CD14-positive monocyte (primary cell): Measurements from ENCODE around the gene DNAAF1. TPM values are rescaled to one million over a fixed set of nuclear protein-coding genes. Genes with fewer than 3 reads are reported as not detected.

Experiments used
- DNase-seq, 3 donors: peaks; one replicate each; pipeline ENCODE4 v3.0.0-alpha.2; 2011 to 2022
- H2AFZ ChIP-seq: 2 replicates; pipeline ENCODE4 v1.6.0; 2012; ENCODE audit warnings: mild to moderate bottlenecking, low read depth, low read length, inconsistent platforms; ENCODE audit not compliant: insufficient read depth, poor library complexity, severe bottlenecking
- H3K27ac ChIP-seq, 2 donors: 1 replicate in 1 of 2; 2 replicates in 1 of 2; pipeline ENCODE4 v1.5.1; 2012 to 2013; ENCODE audit warnings: low read length in 2 of 2, control low read depth in 1 of 2, inconsistent platforms in 1 of 2, low read depth in 1 of 2, mild to moderate bottlenecking in 1 of 2
- H3K27me3 ChIP-seq, 2 donors: one replicate each; pipeline versions ENCODE4 v1.6.0 to v1.6.1; 2011 to 2013; ENCODE audit warnings: low read length in 2 of 2; ENCODE audit not compliant: control insufficient read depth in 2 of 2, insufficient read depth in 2 of 2
- H3K36me3 ChIP-seq, 2 donors: replicated peaks in 1 of 2; 1 replicate in 1 of 2; 2 replicates in 1 of 2; pipeline versions ENCODE4 v1.5.1 to v1.6.1; 2012 to 2013; ENCODE audit warnings: low read length in 2 of 2, control low read depth in 1 of 2, inconsistent platforms in 1 of 2, mild to moderate bottlenecking in 1 of 2; ENCODE audit not compliant: insufficient read depth in 2 of 2, control insufficient read depth in 1 of 2
- H3K4me1 ChIP-seq, 2 donors: 1 replicate in 1 of 2; 2 replicates in 1 of 2; pipeline versions ENCODE4 v1.5.1 to v1.6.1; 2012 to 2013; ENCODE audit warnings: low read length in 2 of 2, control low read depth in 1 of 2, inconsistent platforms in 1 of 2, mild to moderate bottlenecking in 1 of 2, moderate library complexity in 1 of 2; ENCODE audit not compliant: insufficient read depth in 2 of 2, control insufficient read depth in 1 of 2
- H3K4me2 ChIP-seq: replicated peaks from 2 replicates; pipeline ENCODE3; 2012; ENCODE audit warnings: low read length, moderate library complexity, mild to moderate bottlenecking; ENCODE audit not compliant: poor library complexity, severe bottlenecking; ENCODE audit errors: extremely low read depth
- H3K4me3 ChIP-seq, 3 experiments: fragments of 200-600 bp in 1 of 3; sonication (generic) in 1 of 3; replicated peaks in 1 of 3; 1 replicate in 2 of 3; 2 replicates in 1 of 3; pipeline ENCODE4 v1.5.1; 2011 to 2013; ENCODE audit warnings: low read length in 3 of 3, mild to moderate bottlenecking in 3 of 3, control low read depth in 2 of 3, low read depth in 2 of 3, inconsistent platforms in 1 of 3, moderate library complexity in 1 of 3
- H3K79me2 ChIP-seq: 2 replicates; pipeline ENCODE4 v1.6.0; 2012; ENCODE audit warnings: mild to moderate bottlenecking, control low read depth, inconsistent platforms, low read length, moderate library complexity; ENCODE audit not compliant: insufficient read depth
- H3K9ac ChIP-seq: 2 replicates; pipeline ENCODE4 v1.6.0; 2017; ENCODE audit warnings: low read length, mild to moderate bottlenecking; ENCODE audit not compliant: insufficient read depth, poor library complexity, severe bottlenecking
- H3K9me3 ChIP-seq, 2 donors: replicated peaks in 1 of 2; 1 replicate in 1 of 2; 2 replicates in 1 of 2; pipeline versions ENCODE4 v1.5.1 to v1.6.1; 2012 to 2013; ENCODE audit warnings: low read length in 2 of 2, control low read depth in 1 of 2; ENCODE audit not compliant: control insufficient read depth in 1 of 2, insufficient read depth in 1 of 2
- H4K20me1 ChIP-seq: 2 replicates; pipeline ENCODE4 v1.6.0; 2012; ENCODE audit warnings: mild to moderate bottlenecking, low read length, control low read depth, moderate library complexity; ENCODE audit not compliant: insufficient read depth
- H3K27ac Mint-ChIP-seq, 7 donors: one replicate each; pipeline ENCODE4 v1.8.0; 2020; ENCODE audit warnings: mild to moderate bottlenecking in 7 of 7, mixed read lengths in 7 of 7, moderate library complexity in 6 of 7, inconsistent platforms in 2 of 7
- H3K27me3 Mint-ChIP-seq, 3 donors: one replicate each; pipeline ENCODE4 v1.8.0; 2021 to 2022; ENCODE audit warnings: low read depth in 3 of 3, mild to moderate bottlenecking in 3 of 3, mixed read lengths in 3 of 3, moderate library complexity in 3 of 3, inconsistent platforms in 1 of 3
- H3K36me3 Mint-ChIP-seq, 2 donors: one replicate each; pipeline ENCODE4 v1.8.0; 2020; ENCODE audit warnings: mixed read lengths in 2 of 2, inconsistent platforms in 1 of 2, mild to moderate bottlenecking in 1 of 2
- H3K4me1 Mint-ChIP-seq: one replicate; pipeline ENCODE4 v1.8.0; 2020; ENCODE audit warnings: mild to moderate bottlenecking, mixed read lengths
- H3K4me3 Mint-ChIP-seq, 2 donors: one replicate each; pipeline ENCODE4 v1.8.0; 2020; ENCODE audit warnings: mild to moderate bottlenecking in 2 of 2, mixed read lengths in 2 of 2, moderate library complexity in 1 of 2
- H3K9me3 Mint-ChIP-seq, 7 donors: one replicate each; pipeline ENCODE4 v1.8.0; 2020 to 2022; ENCODE audit warnings: mixed read lengths in 7 of 7, mild to moderate bottlenecking in 6 of 7, moderate library complexity in 6 of 7, inconsistent platforms in 2 of 7
- WGBS: methylation state at CpG from one replicate; pipeline ENCODE4 v1.1.5; 2013; ENCODE audit warnings: missing lambda C conversion rate; ENCODE audit not compliant: insufficient coverage; 5-methylcytosine and 5-hydroxymethylcytosine counted together
- intact Hi-C, 2 donors: fragments of 100-400 bp; cut with micrococcal nuclease; formaldehyde crosslinking; loops; one replicate each; pipeline versions ENCODE4 v1.15.0 to v1.15.1; 2023
- polyA plus RNA-seq, 3 donors: library from polyadenylated mRNA; depleted of rRNA in 1 of 3; unstranded in 2 of 3; stranded (reverse) in 1 of 3; fragments of 300-500 nt in 2 of 3; fragments of >200 nt in 1 of 3; fragmentation: Illumina TruSeq in 2 of 3; gene quantifications; 1 replicate in 2 of 3; 2 replicates in 1 of 3; pipeline ENCODE4 v1.2.3, GENCODE V29; 2012 to 2021
- TF ChIP-seq, protein P1 (sequence below): fragments of 200-600 bp; IDR thresholded peaks from one replicate; pipeline ENCODE4 v1.8.0; 2022; ENCODE audit warnings: antibody characterized with exemption, mild to moderate bottlenecking

Gene DNAAF1
- polyA plus RNA-seq, 3 donors, result 0.23 to 14.6 TPM; not detected in 1

DNA sequence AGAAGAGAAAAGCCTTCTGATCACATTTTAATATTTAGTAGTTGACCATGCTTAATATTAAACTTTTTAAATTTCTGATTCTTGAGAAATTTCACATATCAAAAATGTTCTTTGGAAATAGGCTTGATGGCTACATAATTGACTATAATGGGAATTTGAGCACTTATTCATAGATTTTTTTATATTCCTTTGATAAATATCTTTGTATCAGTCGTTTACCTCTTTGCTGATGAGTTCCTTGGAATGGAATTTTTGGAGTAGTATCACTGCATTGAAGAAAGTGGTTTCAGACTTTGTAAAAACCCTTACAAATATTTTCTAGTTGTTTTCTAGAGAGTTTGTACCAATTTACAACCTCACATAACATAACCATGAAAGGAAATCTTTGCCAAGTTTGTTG lies 14.7 kb downstream of the DNAAF1 start:
- TF ChIP-seq, protein P1, sequence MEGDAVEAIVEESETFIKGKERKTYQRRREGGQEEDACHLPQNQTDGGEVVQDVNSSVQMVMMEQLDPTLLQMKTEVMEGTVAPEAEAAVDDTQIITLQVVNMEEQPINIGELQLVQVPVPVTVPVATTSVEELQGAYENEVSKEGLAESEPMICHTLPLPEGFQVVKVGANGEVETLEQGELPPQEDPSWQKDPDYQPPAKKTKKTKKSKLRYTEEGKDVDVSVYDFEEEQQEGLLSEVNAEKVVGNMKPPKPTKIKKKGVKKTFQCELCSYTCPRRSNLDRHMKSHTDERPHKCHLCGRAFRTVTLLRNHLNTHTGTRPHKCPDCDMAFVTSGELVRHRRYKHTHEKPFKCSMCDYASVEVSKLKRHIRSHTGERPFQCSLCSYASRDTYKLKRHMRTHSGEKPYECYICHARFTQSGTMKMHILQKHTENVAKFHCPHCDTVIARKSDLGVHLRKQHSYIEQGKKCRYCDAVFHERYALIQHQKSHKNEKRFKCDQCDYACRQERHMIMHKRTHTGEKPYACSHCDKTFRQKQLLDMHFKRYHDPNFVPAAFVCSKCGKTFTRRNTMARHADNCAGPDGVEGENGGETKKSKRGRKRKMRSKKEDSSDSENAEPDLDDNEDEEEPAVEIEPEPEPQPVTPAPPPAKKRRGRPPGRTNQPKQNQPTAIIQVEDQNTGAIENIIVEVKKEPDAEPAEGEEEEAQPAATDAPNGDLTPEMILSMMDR, result no peak
- no peak for DNase-seq
- H3K36me3 ChIP-seq, result no peaks in the 10 kb centered on the region
- no peak overlapping the region for H3K4me3 Mint-ChIP-seq
- no peak overlapping the region for H3K4me3 ChIP-seq
- H3K4me1 Mint-ChIP-seq, result no peaks in the 10 kb centered on the region
- H3K27me3 Mint-ChIP-seq, result peaks cover 39 to 60% (median 45%) of the 10 kb centered on the region in 3 donors
- H3K79me2 ChIP-seq, result no peaks in the 10 kb centered on the region
- no CpG with 5 or more reads among the region's 1 CpG for WGBS
- H3K27ac Mint-ChIP-seq, result no peak overlapping the region
- intact Hi-C loops, result no loop called here
- no peaks in the 10 kb centered on the region for H3K9me3 ChIP-seq
- H2AFZ ChIP-seq, result no peak overlapping the region
- H3K4me2 ChIP-seq, result no peak overlapping the region
- no peaks in the 10 kb centered on the region for H3K4me1 ChIP-seq
- H4K20me1 ChIP-seq, result no peaks in the 10 kb centered on the region
- no peak overlapping the region for H3K9ac ChIP-seq
- H3K36me3 Mint-ChIP-seq, result peaks cover 0 to 2% of the 10 kb centered on the region in 2 donors
- no peaks in the 10 kb centered on the region for H3K9me3 Mint-ChIP-seq
- peaks cover 13 to 35% of the 10 kb centered on the region in 2 donors for H3K27me3 ChIP-seq
- no peak overlapping the region for H3K27ac ChIP-seq

DNA sequence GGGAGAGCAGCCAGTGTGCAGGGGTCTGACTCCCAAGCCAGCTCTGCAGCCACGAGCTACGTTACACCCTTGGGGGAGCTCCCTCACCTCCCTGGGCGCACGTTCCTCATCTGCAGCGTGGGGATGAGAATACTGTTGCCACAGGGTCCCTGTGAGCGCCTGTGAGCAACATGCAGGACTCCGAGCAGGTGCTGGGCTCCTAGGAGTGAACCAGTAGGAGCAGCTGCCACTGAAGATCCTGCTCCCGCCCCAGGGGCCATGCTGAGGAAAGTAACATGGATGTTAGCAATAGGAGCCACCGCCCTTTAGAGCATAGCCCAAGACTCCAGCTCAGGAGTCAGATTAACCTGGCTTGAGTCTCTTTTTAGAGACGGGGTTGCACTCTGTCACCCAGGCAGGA lies 15.9 kb downstream of the DNAAF1 start:
- Histone ChIP-seq H3K27me3 (peaks cover 15 to 35% of the 10 kb centered on the region in 2 donors), H3K4me1 (no peaks in the 10 kb centered on the region), H3K9ac (no peak overlapping the region), H3K4me2 (no peak overlapping the region), H3K4me3 (no peak overlapping the region), H3K79me2 (no peaks in the 10 kb centered on the region), H2AFZ (no peak overlapping the region), H4K20me1 (no peaks in the 10 kb centered on the region), H3K36me3 (no peaks in the 10 kb centered on the region), H3K9me3 (no peaks in the 10 kb centered on the region), H3K27ac (no peak overlapping the region)
- DNase-seq, result no peak
- TF ChIP-seq, protein P1, result no peak
- Mint-ChIP-seq H3K4me1 (no peaks in the 10 kb centered on the region), H3K27ac (no peak overlapping the region), H3K27me3 (peaks cover 38 to 54% (median 40%) of the 10 kb centered on the region in 3 donors), H3K9me3 (no peaks in the 10 kb centered on the region), H3K36me3 (peaks cover 0 to 2% of the 10 kb centered on the region in 2 donors), H3K4me3 (no peak overlapping the region)
- intact Hi-C loops, result no loop called here
- 86% methylated on average over 9 of the region's 10 CpGs for WGBS
